A549 (cell line): ENCODE data around the gene IFITM2. TPM values are rescaled to one million over a fixed set of nuclear protein-coding genes. Genes with fewer than 3 reads are reported as not detected.

ENCODE experiments used
- ATAC-seq, 2 experiments: fragments of 200-7000 bp in 1 of 2; fragments of >200 bp in 1 of 2; cut with Nextera tagmentation in 1 of 2; cut with Tn5 transposase in 1 of 2; 3 replicates each; pipeline versions ENCODE4 v1.8.0 to v1.9.1; 2018 to 2020; ENCODE audit warnings: mild to moderate bottlenecking in 1 of 2, moderate library complexity in 1 of 2
- CTCF ChIA-PET: fragments of 300-600 bp; sonication (Branson Sonifier 250); formaldehyde crosslinking; extraction: SDS; loops from one replicate; lab custom pipeline; 2021; ENCODE audit warnings: antibody characterized with exemption, inconsistent platforms; lab: Yijun Ruan, JAX
- POLR2A ChIA-PET: fragments of 350-600 bp; formaldehyde crosslinking; extraction: SDS; loops from one replicate; lab custom pipeline; 2021; ENCODE audit warnings: antibody characterized with exemption, inconsistent platforms; lab: Yijun Ruan, JAX
- DNase-seq, 2 experiments: peaks; one replicate each; pipeline versions ENCODE4 v3.0.0 to v3.0.0-alpha.2; 2011 to 2016; ENCODE audit warnings: low read depth in 1 of 2, low spot score in 1 of 2
- FAIRE-seq: peaks from 2 replicates; lab custom pipeline; 2011; peaks lifted over from hg19 to GRCh38; lab: Jason Lieb, UNC
- H3K27ac ChIP-seq, 2 experiments: fragments of >200 bp; sonication (Bioruptor Twin); formaldehyde crosslinking; 3 replicates each; pipeline ENCODE4 v1.5.1; 2016 to 2017
- H3K4me1 ChIP-seq: fragments of >200 bp; sonication (Bioruptor Twin); formaldehyde crosslinking; 3 replicates; pipeline ENCODE4 v1.6.1; 2016
- H3K4me2 ChIP-seq: fragments of >200 bp; sonication (Bioruptor Twin); formaldehyde crosslinking; 3 replicates; pipeline ENCODE4 v1.6.1; 2016
- H3K4me3 ChIP-seq: fragments of >200 bp; sonication (Bioruptor Twin); formaldehyde crosslinking; 3 replicates; pipeline ENCODE4 v1.5.1; 2016
- H3K9me3 ChIP-seq: fragments of >200 bp; sonication (Bioruptor Twin); formaldehyde crosslinking; 3 replicates; pipeline ENCODE4 v1.6.1; 2016
- CHD4 ChIP-seq: fragments of 200-600 bp; sonication (generic); IDR thresholded peaks from 2 replicates; pipeline ENCODE4 v1.6.1; 2016; ENCODE audit warnings: antibody characterized with exemption, mild to moderate bottlenecking, borderline replicate concordance
- GATA3 ChIP-seq: IDR thresholded peaks from 2 replicates; pipeline ENCODE4 v1.6.1; 2012; ENCODE audit warnings: borderline replicate concordance
- HDAC2 ChIP-seq: fragments of 200-600 bp; sonication (generic); IDR thresholded peaks from 2 replicates; pipeline ENCODE4 v1.6.1; 2016
- HES2 ChIP-seq: fragments of >200 bp; sonication (Bioruptor Twin); formaldehyde crosslinking; IDR thresholded peaks from 2 replicates; pipeline ENCODE4 v1.6.1; 2016
- HEYL ChIP-seq: fragments of 250-450 bp; sonication (Bioruptor Pico); IDR thresholded peaks from 2 replicates; pipeline ENCODE4 v1.8.0; 2021; ENCODE audit warnings: mild to moderate bottlenecking, moderate library complexity
- HOXB13 ChIP-seq: fragments of 250-450 bp; sonication (Bioruptor Pico); IDR thresholded peaks from 2 replicates; pipeline ENCODE4 v1.5.0; 2020; ENCODE audit warnings: low read depth, mild to moderate bottlenecking, moderate library complexity
- HOXB5 ChIP-seq: fragments of 250-450 bp; sonication (Bioruptor Pico); IDR thresholded peaks from 2 replicates; pipeline ENCODE4 v1.5.0; 2020; ENCODE audit warnings: mild to moderate bottlenecking, moderate library complexity
- JUNB ChIP-seq: fragments of >200 bp; sonication (Bioruptor Twin); formaldehyde crosslinking; IDR thresholded peaks from 2 replicates; pipeline ENCODE4 v1.6.1; 2016
- KDM1A ChIP-seq: fragments of 200-600 bp; sonication (generic); IDR thresholded peaks from 2 replicates; pipeline ENCODE4 v1.6.1; 2016; ENCODE audit warnings: low read depth, mild to moderate bottlenecking
- MAZ ChIP-seq: fragments of 150-350 bp; IDR thresholded peaks from 2 replicates; pipeline ENCODE4 v1.6.1; 2014; ENCODE audit warnings: antibody characterized with exemption, low read depth, low read length, borderline replicate concordance
- NR3C1 ChIP-seq: fragments of >200 bp; sonication (Bioruptor Twin); formaldehyde crosslinking; IDR thresholded peaks from 3 replicates; pipeline ENCODE4 v1.6.1; 2017
- POLR2AphosphoS2 ChIP-seq: conservative IDR thresholded peaks from 2 replicates; pipeline ENCODE4 v1.6.1; 2012; ENCODE audit warnings: low read length, improper control_type of control experiment, inconsistent platforms
- RCOR1 ChIP-seq: fragments of 150-350 bp; IDR thresholded peaks from 2 replicates; pipeline ENCODE4 v1.6.1; 2014; ENCODE audit warnings: antibody characterized with exemption, low read length, low read depth
- REST ChIP-seq: fragments of 200-600 bp; sonication (generic); IDR thresholded peaks from 2 replicates; pipeline ENCODE4 v1.6.1; 2016; ENCODE audit warnings: antibody characterized with exemption, mild to moderate bottlenecking, moderate library complexity
- RNF2 ChIP-seq: fragments of 200-600 bp; sonication (generic); IDR thresholded peaks from 2 replicates; pipeline ENCODE4 v1.6.1; 2016; ENCODE audit warnings: low read depth, mild to moderate bottlenecking, antibody characterized with exemption, moderate library complexity, borderline replicate concordance
- SMC3 ChIP-seq: fragments of >200 bp; sonication (Bioruptor Twin); formaldehyde crosslinking; IDR thresholded peaks from 3 replicates; pipeline ENCODE4 v1.6.1; 2018; ENCODE audit warnings: inconsistent platforms
- SREBF2 ChIP-seq: fragments of 450-650 bp; IDR thresholded peaks from 2 replicates; pipeline ENCODE4 v1.6.1; 2014; ENCODE audit warnings: mild to moderate bottlenecking, moderate library complexity
- TFCP2L1 ChIP-seq: fragments of 250-450 bp; sonication (Bioruptor Pico); IDR thresholded peaks from 2 replicates; pipeline ENCODE4 v1.5.0; 2021; ENCODE audit warnings: mild to moderate bottlenecking
- TP53 ChIP-seq: fragments of 250-450 bp; sonication (Bioruptor Pico); IDR thresholded peaks from 2 replicates; pipeline ENCODE4 v1.5.0; 2021; ENCODE audit warnings: mild to moderate bottlenecking, moderate library complexity
- ZC3H11A ChIP-seq: fragments of 450-650 bp; IDR thresholded peaks from 2 replicates; pipeline ENCODE4 v1.6.1; 2014; ENCODE audit warnings: antibody characterized with exemption, mild to moderate bottlenecking
- ZNF302 ChIP-seq: fragments of 250-450 bp; sonication (Bioruptor Pico); IDR thresholded peaks from 2 replicates; pipeline ENCODE4 v1.9.0; 2021; ENCODE audit warnings: inconsistent platforms, mild to moderate bottlenecking, moderate library complexity
- ZSCAN20 ChIP-seq: fragments of 250-450 bp; sonication (Bioruptor Pico); IDR thresholded peaks from 2 replicates; pipeline ENCODE4 v1.8.0; 2022; ENCODE audit warnings: mild to moderate bottlenecking, moderate library complexity
- WGBS: methylation state at CpG from one replicate; pipeline ENCODE4 v1.1.6; 2017; ENCODE audit errors: missing lambda C conversion rate; 5-methylcytosine and 5-hydroxymethylcytosine counted together
- polyA plus RNA-seq, 4 experiments: library from polyadenylated mRNA; depleted of rRNA in 3 of 4; stranded (reverse); fragments of >200 nt; fragmentation: RNase III in 1 of 4; extraction: RNeasy Plus Mini Kit Qiagen cat#74134 plus additional on column Dnase treatment in 1 of 4; gene quantifications; 2 replicates in 3 of 4; 3 replicates in 1 of 4; pipeline ENCODE4 v1.2.3, GENCODE V29; 2011 to 2017
- TF ChIP-seq, protein P1 (sequence below): fragments of >200 bp; sonication (Bioruptor Twin); formaldehyde crosslinking; IDR thresholded peaks from 3 replicates; pipeline ENCODE4 v1.6.1; 2016

Gene IFITM2
- polyA plus RNA-seq, 2 of the 4 experiments (the other 2 are of a cell fraction): 36.4 to 43.6 TPM

DNA sequence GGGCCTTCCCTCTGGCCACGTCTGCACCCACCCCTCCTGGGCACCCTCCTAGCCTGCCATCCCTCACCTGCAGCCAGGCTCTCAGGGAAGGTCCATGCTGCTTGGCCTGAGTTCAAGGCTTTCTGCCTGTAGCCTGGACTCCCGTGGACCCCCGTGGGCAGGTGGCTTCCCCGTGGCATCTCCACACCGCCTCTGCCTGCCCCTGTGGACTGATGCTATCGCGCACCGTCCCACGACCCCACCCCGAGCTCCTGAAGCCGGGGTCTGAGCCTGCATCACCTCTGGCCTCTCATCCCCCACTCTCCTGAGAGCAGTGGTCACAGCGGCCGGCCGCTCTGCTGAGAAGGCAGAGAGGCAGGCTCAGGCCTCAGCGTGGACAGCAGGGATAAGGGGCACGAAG, 12.8 kb upstream of the IFITM2 start:
- WGBS: 89% methylated on average over 16 of the region's 16 CpGs
- Histone ChIP-seq H3K4me1 (peaks cover under 1% of the 10 kb centered on the region; the same call in 1 of the 3 replicates), H3K9me3 (no peaks in the 10 kb centered on the region), H3K4me3 (no peak overlapping the region), H3K4me2 (no peak overlapping the region), H3K27ac (no peak overlapping the region)
- ATAC-seq (no peak), DNase-seq (no peak), FAIRE-seq (no peak)
- CTCF ChIA-PET: interaction anchor here (0.7 to 8.7 kb wide), 2 partner anchors 11 kb away, joined by 3 to 49 read pairs; partner anchors contain the start of gene IFITM2
- no peak for TF ChIP-seq SREBF2
- POLR2A ChIA-PET: interaction anchor here (0.6 to 1.2 kb wide), 2 partner anchors 85 to 87 kb away, joined by 5 read pairs; partner anchors contain the start of genes BET1L and RIC8A

- H3K4me3 ChIP-seq: no peak overlapping the region
- no peak overlapping the region for H3K27ac ChIP-seq
- ATAC-seq: no peak
- H3K4me2 ChIP-seq: no peak overlapping the region
- ChIA-PET POLR2A (no interaction called here), CTCF (interaction anchor here (8.7 kb wide), 1 partner anchor 11 kb away, joined by 49 read pairs; the partner anchor contains the start of gene IFITM2)
- H3K4me1 ChIP-seq: no peaks in the 10 kb centered on the region
- TF ChIP-seq HDAC2 (no peak), HOXB13 (CRISPR knock-in tag) (no peak), RNF2 (no peak), TFCP2L1 (no peak), TP53 (CRISPR knock-in tag) (no peak)
- WGBS: 87% methylated on average over 25 of the region's 26 CpGs
- no peak for FAIRE-seq
- H3K9me3 ChIP-seq: no peaks in the 10 kb centered on the region
- DNase-seq: no peak
Measured at GRCh38 chr11:295351-296170, 12.1 kb upstream of the IFITM2 start.

DNA sequence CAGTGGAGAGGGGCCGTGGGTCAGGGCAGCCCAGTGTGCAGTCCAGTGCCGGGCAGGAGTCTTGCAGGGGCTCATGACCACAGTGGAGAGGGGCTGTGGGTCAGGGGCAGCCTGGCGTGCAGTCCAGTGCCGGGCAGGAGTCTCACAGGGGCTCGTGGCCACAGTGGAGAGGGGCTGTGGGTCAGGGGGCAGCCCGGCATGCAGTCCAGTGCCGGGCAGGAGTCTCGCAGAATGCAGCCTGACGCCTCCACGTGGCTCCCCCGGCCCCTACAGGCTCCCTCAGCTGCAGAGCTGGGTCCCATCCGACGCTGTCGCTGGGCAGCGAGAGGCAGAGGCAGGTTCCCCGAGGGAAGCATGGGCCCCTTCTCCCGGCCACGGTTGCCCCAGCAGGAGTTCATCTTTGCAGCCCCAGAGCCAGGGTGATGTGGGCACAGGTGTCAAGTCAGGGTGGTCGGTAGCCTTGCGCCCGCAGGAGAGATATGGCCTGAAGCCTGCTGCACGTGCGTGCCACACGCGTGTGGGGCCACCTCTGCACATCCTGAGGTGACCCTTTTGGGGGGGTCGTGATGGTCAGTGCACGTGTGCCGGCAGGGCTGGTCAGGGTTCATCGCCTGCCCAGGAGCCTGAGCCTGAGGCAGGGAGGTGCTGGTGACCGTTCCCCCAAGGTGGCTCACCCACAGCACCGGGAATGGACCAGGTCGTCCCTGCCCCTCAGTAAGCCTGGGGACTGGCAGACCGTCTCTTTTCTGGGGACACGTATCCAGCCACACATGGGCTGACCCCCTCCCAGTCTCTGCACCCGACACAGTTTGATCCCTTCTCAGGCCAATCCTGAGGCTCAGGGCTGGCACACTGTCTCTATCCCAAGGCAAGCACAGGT, 11.2 kb upstream of the IFITM2 start:
- H3K4me2 ChIP-seq: no peak overlapping the region
- DNase-seq (no peak), FAIRE-seq (no peak), ATAC-seq (no peak)
- 83% methylated on average over 18 of the region's 35 CpGs for WGBS
- H3K4me3 ChIP-seq: no peak overlapping the region
- H3K27ac ChIP-seq: no peak overlapping the region
- no peak for TF ChIP-seq HOXB13 (CRISPR knock-in tag)
- TF ChIP-seq ZC3H11A: no peak
- TF ChIP-seq RCOR1: no peak
- no peak for TF ChIP-seq MAZ
- no peak for TF ChIP-seq GATA3
- no peak for TF ChIP-seq NR3C1
- TF ChIP-seq HEYL (CRISPR knock-in tag): no peak
- no peak for TF ChIP-seq KDM1A
- no peak for TF ChIP-seq JUNB
- no peak for TF ChIP-seq SMC3
- no peak for TF ChIP-seq ZSCAN20 (CRISPR knock-in tag)
- TF ChIP-seq HES2: no peak
- ChIA-PET CTCF (interaction anchor here (8.7 kb wide), 1 partner anchor 10 kb away, joined by 49 read pairs; the partner anchor contains the start of gene IFITM2), POLR2A (no interaction called here)
- H3K9me3 ChIP-seq: no peaks in the 10 kb centered on the region
- no peaks in the 10 kb centered on the region for H3K4me1 ChIP-seq

DNA sequence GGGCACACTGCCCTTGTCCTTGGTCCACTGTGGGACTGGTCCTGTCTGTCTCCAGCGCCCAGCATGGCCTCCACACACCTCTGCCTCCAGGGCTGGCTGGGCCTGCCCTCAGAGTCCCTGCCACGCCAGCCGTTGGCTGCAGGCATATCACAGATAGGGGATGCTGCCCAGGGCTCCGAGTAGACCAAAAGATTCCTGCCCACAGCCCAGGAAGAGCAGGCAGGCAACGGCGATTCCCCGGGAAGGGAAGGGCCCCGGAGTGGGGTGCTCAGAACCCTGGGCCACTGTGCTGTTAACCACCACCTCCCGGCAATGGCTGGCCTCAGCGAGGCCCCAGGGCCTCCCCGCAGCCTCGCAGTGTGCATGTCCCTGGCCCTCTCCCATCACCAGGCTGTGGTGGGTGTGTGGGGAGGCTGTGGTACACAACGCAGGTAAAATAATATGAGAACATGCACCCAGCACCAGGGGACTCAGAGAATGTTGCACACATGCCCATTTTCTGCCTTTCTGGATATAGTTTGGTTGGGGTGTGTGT, 10.5 kb upstream of the IFITM2 start:
- POLR2A ChIA-PET: no interaction called here
- WGBS: 52% methylated on average over 8 of the region's 13 CpGs
- TF ChIP-seq, protein P1, sequence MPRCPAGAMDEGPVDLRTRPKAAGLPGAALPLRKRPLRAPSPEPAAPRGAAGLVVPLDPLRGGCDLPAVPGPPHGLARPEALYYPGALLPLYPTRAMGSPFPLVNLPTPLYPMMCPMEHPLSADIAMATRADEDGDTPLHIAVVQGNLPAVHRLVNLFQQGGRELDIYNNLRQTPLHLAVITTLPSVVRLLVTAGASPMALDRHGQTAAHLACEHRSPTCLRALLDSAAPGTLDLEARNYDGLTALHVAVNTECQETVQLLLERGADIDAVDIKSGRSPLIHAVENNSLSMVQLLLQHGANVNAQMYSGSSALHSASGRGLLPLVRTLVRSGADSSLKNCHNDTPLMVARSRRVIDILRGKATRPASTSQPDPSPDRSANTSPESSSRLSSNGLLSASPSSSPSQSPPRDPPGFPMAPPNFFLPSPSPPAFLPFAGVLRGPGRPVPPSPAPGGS: no peak
- no peak for TF ChIP-seq ZNF302
- TF ChIP-seq SMC3: no peak
- TF ChIP-seq NR3C1: no peak
- no peak for TF ChIP-seq REST
- no peak for TF ChIP-seq HES2
- no peak for TF ChIP-seq POLR2AphosphoS2
- no peak for TF ChIP-seq HOXB5 (CRISPR knock-in tag)
- no peak for TF ChIP-seq ZC3H11A
- no peak for TF ChIP-seq CHD4

More for the DNA sequence above, 10.5 kb upstream of the IFITM2 start:
- no peak for FAIRE-seq
- H3K27ac ChIP-seq: no peak overlapping the region
- ATAC-seq: peak; percentile 15 to 24; a peak in 4 of 6 replicates
- DNase-seq: no peak
- no peak overlapping the region for H3K4me2 ChIP-seq
- CTCF ChIA-PET: no interaction called here
- H3K9me3 ChIP-seq: no peaks in the 10 kb centered on the region
- no peak overlapping the region for H3K4me3 ChIP-seq
- H3K4me1 ChIP-seq: no peaks in the 10 kb centered on the region
